T-helper 2 cell treated with Interferon-gamma antibody and Interleukin-4, amounts not matched to agents 5 μg/mL and 100 μg/mL, for 36 hours (primary cell): Measurements from ENCODE around the gene FOXB2.
A peak's percentile ranks its signal among the peaks of the same experiment; 100 is the strongest.
"Not testable (repeated sequence)": the region's sequence is repeated elsewhere in the genome, so short reads cannot be mapped to it uniquely, and the experiment has no call there.

Experiments
- DNase-seq: peaks from one replicate; pipeline ENCODE4 v3.0.0; 2021; ENCODE audit warnings: low spot score
- H3K27ac Mint-ChIP-seq: one replicate; pipeline ENCODE4 v1.8.0; 2021; ENCODE audit warnings: mild to moderate bottlenecking, mixed read lengths
- H3K27me3 Mint-ChIP-seq: one replicate; pipeline ENCODE4 v1.8.0; 2021; ENCODE audit warnings: low read depth, mixed read lengths
- H3K36me3 Mint-ChIP-seq: one replicate; pipeline ENCODE4 v1.8.0; 2021; ENCODE audit warnings: low read depth, mixed read lengths
- H3K4me1 Mint-ChIP-seq: one replicate; pipeline ENCODE4 v1.8.0; 2021; ENCODE audit warnings: low read depth, mixed read lengths
- H3K4me3 Mint-ChIP-seq: one replicate; pipeline ENCODE4 v1.8.0; 2022; ENCODE audit warnings: mild to moderate bottlenecking, moderate library complexity, mixed read lengths
- H3K9me3 Mint-ChIP-seq: one replicate; pipeline ENCODE4 v1.8.0; 2021; ENCODE audit warnings: mixed read lengths

Gene FOXB2

GRCh38 chr9:77020413-77021290 is 1.2 kb downstream of the FOXB2 start:
- Mint-ChIP-seq H3K9me3 (no peaks in the 10 kb centered on the region), H3K27me3 (peaks cover 77% of the 10 kb centered on the region), H3K27ac (peak overlapping the region; percentile 77), H3K4me3 (no peak overlapping the region), H3K4me1 (peaks cover 6% of the 10 kb centered on the region), H3K36me3 (no peaks in the 10 kb centered on the region)
- DNase-seq = no peak

- H3K36me3 Mint-ChIP-seq = no peaks in the 10 kb centered on the region
- peak overlapping the region; percentile 77 for H3K27ac Mint-ChIP-seq
Measured at GRCh38 chr9:77021291-77021894, 1.9 kb downstream of the FOXB2 start.

GRCh38 chr9:77021922-77022782 is 2.7 kb downstream of the FOXB2 start:
- no peak for DNase-seq
- Mint-ChIP-seq H3K4me3 (no peak overlapping the region), H3K27ac (peak overlapping the region; percentile 22), H3K9me3 (no peaks in the 10 kb centered on the region), H3K4me1 (peaks cover 5% of the 10 kb centered on the region), H3K36me3 (no peaks in the 10 kb centered on the region), H3K27me3 (peaks cover 67% of the 10 kb centered on the region)

More at GRCh38 chr9:77021291-77021894, 1.9 kb downstream of the FOXB2 start:
- no peaks in the 10 kb centered on the region for H3K9me3 Mint-ChIP-seq
- H3K4me3 Mint-ChIP-seq = no peak overlapping the region
- peaks cover 75% of the 10 kb centered on the region for H3K27me3 Mint-ChIP-seq
- H3K4me1 Mint-ChIP-seq = peaks cover 5% of the 10 kb centered on the region
- DNase-seq = no peak

- H3K4me1 Mint-ChIP-seq = peaks cover 3% of the 10 kb centered on the region
- no peaks in the 10 kb centered on the region for H3K9me3 Mint-ChIP-seq
- no peak overlapping the region for H3K27ac Mint-ChIP-seq
- no peak overlapping the region for H3K4me3 Mint-ChIP-seq
- H3K36me3 Mint-ChIP-seq = no peaks in the 10 kb centered on the region
- no peak for DNase-seq
- H3K27me3 Mint-ChIP-seq = peaks cover 61% of the 10 kb centered on the region
Measured at GRCh38 chr9:77022783-77023440, 3.5 kb downstream of the FOXB2 start.

GRCh38 chr9:77023726-77024125 is 4.3 kb downstream of the FOXB2 start:
- no peaks in the 10 kb centered on the region for H3K9me3 Mint-ChIP-seq
- DNase-seq = no peak
- H3K36me3 Mint-ChIP-seq = no peaks in the 10 kb centered on the region
- H3K4me1 Mint-ChIP-seq = peaks cover 3% of the 10 kb centered on the region
- H3K4me3 Mint-ChIP-seq = no peak overlapping the region
- no peak overlapping the region for H3K27ac Mint-ChIP-seq
- H3K27me3 Mint-ChIP-seq = peaks cover 62% of the 10 kb centered on the region

- Mint-ChIP-seq H3K9me3 (no peaks in the 10 kb centered on the region), H3K27me3 (peaks cover 51% of the 10 kb centered on the region), H3K36me3 (no peaks in the 10 kb centered on the region), H3K27ac (no peak overlapping the region), H3K4me3 (no peak overlapping the region), H3K4me1 (peaks cover 3% of the 10 kb centered on the region)
- no peak for DNase-seq
Measured at GRCh38 chr9:77024776-77025545, 5.5 kb downstream of the FOXB2 start.

GRCh38 chr9:77028478-77028877 is 9.0 kb downstream of the FOXB2 start:
- peaks cover 31% of the 10 kb centered on the region for H3K27me3 Mint-ChIP-seq

GRCh38 chr9:77030045-77030444 is 10.6 kb downstream of the FOXB2 start:
- Mint-ChIP-seq H3K4me3 (no peak overlapping the region), H3K27me3 (peaks cover 19% of the 10 kb centered on the region), H3K27ac (no peak overlapping the region), H3K4me1 (no peaks in the 10 kb centered on the region), H3K9me3 (no peaks in the 10 kb centered on the region), H3K36me3 (no peaks in the 10 kb centered on the region)
- no peak for DNase-seq

More at GRCh38 chr9:77028478-77028877, 9.0 kb downstream of the FOXB2 start:
- Mint-ChIP-seq H3K27ac (no peak overlapping the region), H3K4me1 (no peaks in the 10 kb centered on the region), H3K9me3 (no peaks in the 10 kb centered on the region), H3K4me3 (no peak overlapping the region), H3K36me3 (no peaks in the 10 kb centered on the region)
- DNase-seq = no peak

- no peaks in the 10 kb centered on the region for H3K9me3 Mint-ChIP-seq
- H3K27me3 Mint-ChIP-seq = no peaks in the 10 kb centered on the region
- H3K36me3 Mint-ChIP-seq = no peaks in the 10 kb centered on the region
- no peak overlapping the region for H3K4me3 Mint-ChIP-seq
- DNase-seq = no peak
- H3K4me1 Mint-ChIP-seq = no peaks in the 10 kb centered on the region
- no peak overlapping the region for H3K27ac Mint-ChIP-seq
Measured at GRCh38 chr9:77038281-77039036, 19.0 kb downstream of the FOXB2 start.

GRCh38 chr9:77040340-77040739 is 20.9 kb downstream of the FOXB2 start:
- H3K4me1 Mint-ChIP-seq = no peaks in the 10 kb centered on the region
- no peaks in the 10 kb centered on the region for H3K36me3 Mint-ChIP-seq
- no peaks in the 10 kb centered on the region for H3K9me3 Mint-ChIP-seq
- H3K27ac Mint-ChIP-seq = no peak overlapping the region
- H3K27me3 Mint-ChIP-seq = no peaks in the 10 kb centered on the region
- no peak for DNase-seq
- H3K4me3 Mint-ChIP-seq = no peak overlapping the region

GRCh38 chr9:77043743-77044142 is 24.3 kb downstream of the FOXB2 start:
- not testable (repeated sequence) for H3K36me3 Mint-ChIP-seq, H3K4me1 Mint-ChIP-seq, H3K27me3 Mint-ChIP-seq, H3K27ac Mint-ChIP-seq, H3K9me3 Mint-ChIP-seq, DNase-seq, H3K4me3 Mint-ChIP-seq

- H3K9me3 Mint-ChIP-seq, DNase-seq, H3K4me3 Mint-ChIP-seq, H3K36me3 Mint-ChIP-seq, H3K4me1 Mint-ChIP-seq, H3K27ac Mint-ChIP-seq, H3K27me3 Mint-ChIP-seq: not testable (repeated sequence)
Measured at GRCh38 chr9:77060681-77061080, 41.2 kb downstream of the FOXB2 start.
